ENCODE measurements around the gene RAB3A. TPM values are rescaled to one million over a fixed set of nuclear protein-coding genes. Genes with fewer than 3 reads are reported as not detected.
A peak's percentile ranks its signal among the peaks of the same experiment; 100 is the strongest.

RAB3A gene
- total and polyA plus RNA-seq, 9 of the 15 experiments (the other 6 are each of a cell fraction or from before 2014, with no cell fraction given), result 0.17 to 5.1 (median 0.90) TPM; not detected in 1

GRCh38 chr19:18205200-18205892 is 1.5 kb upstream of the RAB3A start (continued):
- TF ChIP-seq GMEB1 (CRISPR knock-in tag; IDR thresholded peaks at IDR 0.05) (no peak), POLR2G (IDR thresholded peaks at IDR 0.05; ENCODE audit: low read depth, low read length) (peak; percentile 79), ZNF77 (CRISPR knock-in tag; IDR thresholded peaks at IDR 0.05) (no peak), ZNF354B (CRISPR knock-in tag; IDR thresholded peaks at IDR 0.05) (no peak), TFAP4 (CRISPR knock-in tag; IDR thresholded peaks at IDR 0.05; ENCODE audit: borderline replicate concordance) (peak; percentile 80), ATF2 (CRISPR knock-in tag; IDR thresholded peaks at IDR 0.05) (no peak), ZNF830 (CRISPR knock-in tag; IDR thresholded peaks at IDR 0.05) (no peak), TAL1 (IDR thresholded peaks at IDR 0.05) (no peak), SRSF1 (IDR thresholded peaks at IDR 0.05; ENCODE audit: low read depth, low read length) (no peak), ZNF436 (CRISPR knock-in tag; IDR thresholded peaks at IDR 0.05) (no peak), POU5F1 (IDR thresholded peaks at IDR 0.05; ENCODE audit: borderline replicate concordance, low read depth, low read length, partially characterized antibody) (no peak), ATF1 (CRISPR knock-in tag; IDR thresholded peaks at IDR 0.05) (no peak), ATF1 (tag; IDR thresholded peaks at IDR 0.05) (no peak), SIX5 (IDR thresholded peaks at IDR 0.05; ENCODE audit: borderline replicate concordance in 1 of 2, insufficient read depth in 1 of 2, low read depth in 1 of 2, low read length in 2 of 2) (no peak)
- TF ChIP-seq, protein P1, sequence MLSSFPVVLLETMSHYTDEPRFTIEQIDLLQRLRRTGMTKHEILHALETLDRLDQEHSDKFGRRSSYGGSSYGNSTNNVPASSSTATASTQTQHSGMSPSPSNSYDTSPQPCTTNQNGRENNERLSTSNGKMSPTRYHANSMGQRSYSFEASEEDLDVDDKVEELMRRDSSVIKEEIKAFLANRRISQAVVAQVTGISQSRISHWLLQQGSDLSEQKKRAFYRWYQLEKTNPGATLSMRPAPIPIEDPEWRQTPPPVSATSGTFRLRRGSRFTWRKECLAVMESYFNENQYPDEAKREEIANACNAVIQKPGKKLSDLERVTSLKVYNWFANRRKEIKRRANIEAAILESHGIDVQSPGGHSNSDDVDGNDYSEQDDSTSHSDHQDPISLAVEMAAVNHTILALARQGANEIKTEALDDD (IDR thresholded peaks at IDR 0.05), result no peak
- TF ChIP-seq, protein P2, sequence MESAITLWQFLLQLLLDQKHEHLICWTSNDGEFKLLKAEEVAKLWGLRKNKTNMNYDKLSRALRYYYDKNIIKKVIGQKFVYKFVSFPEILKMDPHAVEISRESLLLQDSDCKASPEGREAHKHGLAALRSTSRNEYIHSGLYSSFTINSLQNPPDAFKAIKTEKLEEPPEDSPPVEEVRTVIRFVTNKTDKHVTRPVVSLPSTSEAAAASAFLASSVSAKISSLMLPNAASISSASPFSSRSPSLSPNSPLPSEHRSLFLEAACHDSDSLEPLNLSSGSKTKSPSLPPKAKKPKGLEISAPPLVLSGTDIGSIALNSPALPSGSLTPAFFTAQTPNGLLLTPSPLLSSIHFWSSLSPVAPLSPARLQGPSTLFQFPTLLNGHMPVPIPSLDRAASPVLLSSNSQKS (CRISPR knock-in tag; IDR thresholded peaks at IDR 0.05), result no peak
- TF ChIP-seq, protein P3, sequence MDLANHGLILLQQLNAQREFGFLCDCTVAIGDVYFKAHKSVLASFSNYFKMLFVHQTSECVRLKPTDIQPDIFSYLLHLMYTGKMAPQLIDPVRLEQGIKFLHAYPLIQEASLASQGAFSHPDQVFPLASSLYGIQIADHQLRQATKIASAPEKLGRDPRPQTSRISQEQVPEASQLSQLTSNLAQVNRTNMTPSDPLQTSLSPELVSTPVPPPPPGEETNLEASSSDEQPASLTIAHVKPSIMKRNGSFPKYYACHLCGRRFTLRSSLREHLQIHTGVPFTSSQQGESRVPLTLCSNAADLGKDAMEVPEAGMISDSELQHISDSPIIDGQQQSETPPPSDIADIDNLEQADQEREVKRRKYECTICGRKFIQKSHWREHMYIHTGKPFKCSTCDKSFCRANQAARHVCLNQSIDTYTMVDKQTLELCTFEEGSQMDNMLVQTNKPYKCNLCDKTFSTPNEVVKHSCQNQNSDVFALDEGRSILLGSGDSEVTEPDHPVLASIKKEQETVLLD (IDR thresholded peaks at IDR 0.05), result no peak
- TF ChIP-seq, protein P4, sequence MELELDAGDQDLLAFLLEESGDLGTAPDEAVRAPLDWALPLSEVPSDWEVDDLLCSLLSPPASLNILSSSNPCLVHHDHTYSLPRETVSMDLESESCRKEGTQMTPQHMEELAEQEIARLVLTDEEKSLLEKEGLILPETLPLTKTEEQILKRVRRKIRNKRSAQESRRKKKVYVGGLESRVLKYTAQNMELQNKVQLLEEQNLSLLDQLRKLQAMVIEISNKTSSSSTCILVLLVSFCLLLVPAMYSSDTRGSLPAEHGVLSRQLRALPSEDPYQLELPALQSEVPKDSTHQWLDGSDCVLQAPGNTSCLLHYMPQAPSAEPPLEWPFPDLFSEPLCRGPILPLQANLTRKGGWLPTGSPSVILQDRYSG (tag; conservative IDR thresholded peaks at IDR 0.05; ENCODE audit: low read depth), result no peak
